ENCODE data around the gene RNF215.

Gene RNF215

DNA sequence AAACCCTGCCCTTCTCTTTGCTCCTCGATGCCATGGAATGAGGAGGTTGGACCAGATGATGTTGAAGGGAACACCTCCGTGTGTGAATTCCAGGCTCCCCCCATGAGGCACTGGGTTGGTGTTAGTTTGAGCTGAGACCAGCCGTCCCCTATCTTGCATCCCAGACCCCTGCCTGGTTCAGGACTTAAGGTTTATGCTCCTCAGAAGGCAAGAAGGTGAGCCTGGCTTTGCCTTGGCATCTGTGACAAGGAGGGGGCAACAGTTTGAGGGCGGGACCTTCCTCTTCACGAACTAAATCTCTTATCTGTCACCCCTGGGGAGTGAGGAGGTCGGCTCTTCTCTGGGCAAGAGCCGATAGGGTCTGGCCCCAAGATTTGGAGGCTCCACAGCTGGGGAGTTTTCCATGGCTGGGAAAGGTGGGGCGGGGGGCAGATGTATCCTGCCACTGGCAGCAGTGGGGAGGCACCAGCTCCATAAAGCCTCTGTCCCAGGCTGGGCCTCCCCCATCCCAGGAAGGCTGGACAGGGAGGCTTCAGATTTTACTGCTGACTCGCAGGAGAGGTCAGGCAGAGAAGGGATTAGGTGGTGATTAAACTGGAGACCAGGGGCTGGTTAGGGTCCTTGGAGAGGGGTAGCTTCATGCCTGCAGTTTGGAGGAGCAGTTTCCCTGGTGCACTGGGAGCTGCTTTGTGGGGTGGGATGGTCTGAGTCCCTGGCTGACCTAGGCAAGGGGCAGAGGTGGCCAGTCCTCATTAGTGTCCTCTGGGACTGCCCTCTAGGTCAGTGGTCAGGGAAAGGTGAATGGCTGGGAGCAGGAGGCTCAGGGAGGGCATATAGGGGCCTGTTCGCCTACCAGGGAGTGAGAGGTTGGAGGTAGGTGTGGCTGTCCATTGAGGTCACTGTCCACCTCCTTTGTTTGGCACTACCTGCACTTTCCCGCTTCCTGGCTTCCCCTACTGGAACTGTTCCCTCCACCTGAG, 10.7 kb upstream of the RNF215 start:
- peak in 2 of 56 donors; percentile 12 to 61 for DNase-seq

DNA sequence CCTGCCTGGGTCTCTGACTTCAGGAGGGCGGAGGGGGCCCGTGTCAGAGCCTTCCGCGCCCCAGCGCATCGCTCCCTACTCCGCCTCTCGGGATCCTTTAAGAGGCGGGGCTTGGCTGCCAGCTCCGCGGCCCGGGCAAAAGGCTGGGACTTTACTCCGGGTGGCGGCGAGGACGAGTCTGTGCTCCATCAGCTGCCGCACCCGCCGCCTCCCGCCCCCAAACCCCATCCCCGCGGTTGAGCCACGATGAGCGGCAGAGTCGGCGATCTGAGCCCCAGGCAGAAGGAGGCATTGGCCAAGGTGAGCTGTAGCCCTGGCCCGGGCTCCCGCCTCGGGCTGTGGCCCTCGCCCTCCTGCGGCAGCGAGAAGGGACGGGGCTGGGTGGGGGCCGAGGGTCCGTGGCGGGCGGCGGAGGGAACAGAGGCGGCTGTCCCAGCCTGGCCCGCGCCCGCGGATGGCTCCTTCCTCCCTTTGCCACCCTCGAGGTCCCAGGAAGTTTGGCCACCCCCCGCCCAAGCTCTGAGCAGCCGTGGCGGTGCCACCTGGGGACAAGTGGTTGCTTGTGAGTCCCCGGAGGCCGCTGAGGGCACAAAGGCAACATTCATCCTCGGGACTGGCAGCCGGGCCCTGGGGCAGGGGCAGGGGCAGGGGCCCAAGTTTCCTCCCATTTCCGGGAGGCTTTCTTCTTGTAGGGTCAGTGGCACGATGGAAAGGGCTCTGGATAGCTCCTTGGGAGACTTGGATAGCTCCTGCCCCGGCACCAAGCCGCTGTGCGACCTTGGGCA, 9.9 kb upstream of the RNF215 start, which contains the start of gene SEC14L2:
TSS of gene SEC14L2 (plus strand) at position 148 of the 785 bp plus-strand sequence. CDS start at position 247, 99 bp downstream.
- peak in 53 of 56 donors; percentile 27 to 82 (median 65) for DNase-seq

DNA sequence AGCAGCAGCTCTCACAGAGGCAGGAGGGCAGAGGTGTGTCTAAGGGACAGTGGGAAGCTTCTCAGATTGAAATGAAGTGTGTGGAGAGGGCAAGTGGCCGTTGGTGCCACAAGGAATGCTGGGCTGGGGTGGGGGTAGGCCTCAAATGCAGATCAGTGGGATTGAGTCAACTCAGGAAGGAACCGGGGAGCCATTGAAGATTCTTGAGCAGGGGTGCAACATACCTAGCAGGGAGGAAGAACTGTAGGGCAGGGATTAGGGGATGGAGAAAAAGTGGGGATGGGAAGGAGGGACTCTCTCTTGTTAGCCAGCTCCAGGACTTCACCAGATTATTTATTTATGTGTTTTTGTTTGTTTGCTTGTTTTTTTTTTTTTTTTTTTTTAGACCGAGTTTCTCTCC, 6.7 kb upstream of the RNF215 start:
- no peak for DNase-seq

DNA sequence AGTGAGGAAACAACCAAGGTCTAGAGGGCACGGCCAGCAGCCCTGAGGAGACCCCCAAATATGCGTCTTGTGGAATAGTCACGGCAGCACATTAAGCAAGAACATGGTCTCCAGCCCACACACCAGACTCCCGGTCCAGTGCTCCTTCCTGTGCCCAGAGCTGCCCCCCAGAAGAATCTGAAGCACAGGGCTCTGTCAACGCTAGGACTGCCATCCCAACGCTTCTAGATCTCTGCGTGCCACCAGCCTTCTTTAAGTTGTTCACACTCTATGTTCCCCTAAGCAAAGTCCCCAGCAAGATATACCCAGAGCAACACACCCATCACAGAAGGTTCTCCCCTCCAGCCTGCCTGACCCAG, 6.1 kb upstream of the RNF215 start:
- DNase-seq, result no peak

DNA sequence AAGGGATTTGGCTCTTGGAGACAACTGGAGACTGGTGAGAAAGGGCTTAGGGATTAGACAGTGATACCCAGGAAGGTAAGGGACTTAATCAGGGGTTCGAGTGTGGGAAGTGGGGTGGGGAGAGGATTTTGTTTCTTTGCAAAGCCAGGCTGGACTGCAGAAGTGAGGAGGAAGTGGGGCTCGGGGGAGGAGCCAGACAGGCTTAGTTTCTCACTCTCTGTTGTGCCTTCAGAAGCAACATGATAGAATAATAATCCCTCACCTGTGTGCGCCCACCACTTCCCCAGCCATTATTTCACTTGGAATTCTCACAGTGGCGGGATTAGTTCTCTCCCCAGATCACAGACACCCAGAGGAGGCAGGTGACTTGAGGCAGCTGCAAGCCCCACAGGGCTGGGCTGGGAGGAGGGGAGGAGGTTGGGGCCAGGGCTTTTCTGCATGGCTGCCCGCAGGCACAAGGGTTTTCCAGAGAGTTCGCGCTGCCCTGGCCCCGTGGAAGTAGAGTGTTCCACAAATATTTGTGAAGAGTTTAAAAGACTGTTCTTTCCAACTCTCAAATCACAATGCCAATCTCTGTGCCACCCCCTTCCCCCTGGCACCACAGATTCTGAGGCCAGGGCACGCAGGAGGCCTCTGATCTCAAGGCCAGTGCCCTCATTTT, 5.6 kb upstream of the RNF215 start:
- DNase-seq, result peak in 9 of 56 donors; percentile 8 to 52 (median 20)

DNA sequence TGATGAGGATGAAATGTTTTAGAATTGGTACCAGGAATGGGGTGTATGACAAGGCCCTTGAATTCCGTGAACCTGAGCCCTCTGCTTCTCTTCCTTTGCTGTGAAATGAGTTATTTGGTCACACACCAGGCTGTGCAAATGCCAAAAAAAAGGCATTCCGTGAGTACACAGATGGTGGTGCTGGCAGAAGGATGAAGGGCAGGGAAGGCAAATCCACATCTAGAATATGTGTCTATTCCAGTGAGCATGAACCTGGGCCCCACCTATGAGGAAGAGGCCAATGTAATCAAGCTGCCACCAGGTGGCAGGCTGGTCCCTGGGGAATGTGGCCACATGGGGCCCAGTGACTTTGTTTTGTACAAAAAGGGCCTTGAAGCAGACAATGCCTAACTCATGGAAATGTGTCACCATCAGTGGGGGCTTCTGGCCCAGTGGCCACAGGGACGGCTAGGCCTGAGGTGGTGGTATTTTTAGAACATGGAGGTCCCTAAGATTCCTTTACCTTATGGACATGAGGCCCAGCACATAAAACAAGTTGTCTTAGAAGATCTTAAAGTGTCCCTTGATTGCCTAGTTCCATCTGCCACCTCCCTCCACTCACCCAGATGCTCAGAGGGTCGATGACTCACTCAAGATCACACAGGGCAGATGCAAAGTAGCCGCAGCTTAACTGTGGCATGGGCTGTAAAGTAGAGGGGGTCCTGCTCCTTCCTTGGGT, 3.9 kb upstream of the RNF215 start:
- DNase-seq, result peak in 49 of 56 donors; percentile 17 to 82 (median 53)

DNA sequence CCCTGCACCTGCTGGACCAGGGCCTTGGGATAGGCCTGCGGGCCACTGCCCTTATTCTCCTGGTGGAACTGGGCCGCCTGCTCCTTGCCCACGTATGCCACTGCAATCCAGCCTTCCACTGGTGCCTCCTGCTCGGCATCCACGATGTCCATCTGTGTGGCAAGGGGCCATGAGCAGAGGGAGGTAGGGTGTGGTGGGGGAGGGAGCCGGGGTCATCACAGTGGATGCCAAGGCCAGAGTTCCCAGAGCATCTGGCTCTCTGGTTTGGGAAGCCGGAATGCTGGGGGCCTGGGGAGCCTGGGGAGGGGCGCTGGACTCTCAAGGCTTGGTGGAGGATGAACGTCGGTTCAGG, 627 bp downstream of the RNF215 start:
- DNase-seq, result no peak

DNA sequence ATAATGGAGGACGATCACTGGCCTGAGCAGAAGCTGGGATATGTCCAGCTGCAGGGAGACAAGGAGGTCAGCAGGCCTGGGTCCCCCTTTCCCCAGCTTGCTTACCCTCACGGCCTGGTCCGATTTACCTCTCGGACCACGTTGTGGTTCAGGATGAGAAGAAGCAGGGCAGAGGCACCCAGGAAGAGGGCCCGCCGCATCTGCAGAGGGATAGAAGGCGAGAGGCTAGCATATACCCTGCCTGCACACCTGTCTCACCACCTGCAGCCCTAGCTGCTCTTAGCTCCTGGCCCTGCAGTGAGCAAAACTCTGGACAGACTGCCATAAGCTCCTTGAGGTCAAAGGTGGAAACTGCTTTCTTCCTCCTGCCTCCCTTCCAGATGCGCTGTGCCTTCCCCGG, 1.3 kb downstream of the RNF215 start:
- no peak for DNase-seq

DNA sequence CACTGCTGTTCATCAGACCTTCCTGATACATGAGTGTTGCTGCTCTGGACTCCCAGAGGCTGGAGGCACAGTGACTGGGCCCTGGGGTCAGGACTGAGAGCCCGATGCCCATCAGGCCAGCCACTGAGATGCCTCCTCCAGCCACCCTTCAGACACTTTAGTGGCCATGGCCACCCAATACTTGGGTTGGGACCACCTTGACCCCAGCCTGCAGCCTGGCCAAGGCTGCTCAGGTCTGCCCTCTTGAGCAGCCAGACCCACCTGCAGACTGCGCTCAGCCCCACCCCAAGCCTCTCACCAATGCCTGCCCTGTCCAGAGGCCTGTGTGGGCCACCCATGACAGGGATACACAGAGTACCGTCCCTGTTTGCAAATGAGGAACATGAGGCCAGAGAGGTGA, 4.2 kb downstream of the RNF215 start:
- no peak for DNase-seq

DNA sequence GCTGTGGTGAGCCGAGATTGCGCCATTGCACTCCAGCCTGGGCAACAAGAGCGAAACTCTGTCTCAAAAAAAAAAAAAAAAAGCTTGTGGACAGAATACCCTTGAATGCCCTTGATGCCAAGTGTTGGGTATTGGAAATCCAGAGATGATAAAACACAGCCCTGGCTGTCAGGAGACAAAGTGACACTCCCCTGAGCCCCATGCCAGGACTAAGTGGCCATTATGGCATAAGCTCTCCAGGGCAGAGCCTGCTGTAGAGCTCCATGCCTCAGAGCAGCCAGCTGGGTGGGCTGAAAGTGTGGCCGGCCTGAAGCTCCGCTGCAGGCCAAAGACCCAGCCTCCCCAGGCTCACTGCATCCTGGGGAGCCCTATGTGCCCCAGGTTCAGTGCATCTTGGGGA, 4.9 kb downstream of the RNF215 start:
- DNase-seq, result no peak

DNA sequence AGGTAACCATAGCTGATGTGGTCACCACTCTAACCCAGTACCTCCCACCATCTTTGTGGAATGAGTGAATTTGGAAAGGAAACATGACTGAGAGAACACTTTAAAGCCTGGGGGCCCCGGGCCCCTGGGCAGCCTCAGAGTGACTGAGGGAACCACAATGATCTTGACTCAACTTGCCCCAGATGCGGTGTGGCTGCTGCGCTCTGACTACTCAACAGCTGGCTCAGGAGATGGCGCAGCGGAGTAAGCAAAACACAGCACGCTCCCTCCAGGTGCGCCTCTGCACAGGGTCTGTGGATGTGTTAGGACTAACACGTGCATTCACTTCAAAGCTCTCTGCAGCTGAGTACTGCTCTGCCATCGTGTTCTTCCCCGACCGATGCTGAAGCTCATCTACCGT, 5.9 kb downstream of the RNF215 start:
- no peak for DNase-seq

DNA sequence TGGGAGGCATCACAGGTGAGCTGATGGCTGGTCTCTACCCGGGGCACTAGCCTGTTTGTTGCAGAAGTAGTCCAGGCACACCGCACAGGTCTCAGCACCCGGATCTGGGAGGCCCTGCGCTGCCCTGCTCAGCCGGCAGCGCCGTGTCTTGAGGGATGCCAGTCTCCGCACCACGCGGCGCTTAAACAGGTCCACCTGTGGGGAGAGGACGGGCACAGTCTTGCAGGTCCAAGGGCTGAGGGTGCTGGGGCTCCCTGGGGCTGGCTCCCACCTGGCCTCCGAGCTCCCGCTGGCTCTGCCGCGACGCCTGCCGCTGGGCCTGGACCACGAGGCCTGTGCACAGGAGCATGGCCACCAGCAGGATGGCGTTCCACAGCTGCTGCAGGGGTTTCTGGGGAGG, 7.2 kb downstream of the RNF215 start:
- DNase-seq, result no peak

DNA sequence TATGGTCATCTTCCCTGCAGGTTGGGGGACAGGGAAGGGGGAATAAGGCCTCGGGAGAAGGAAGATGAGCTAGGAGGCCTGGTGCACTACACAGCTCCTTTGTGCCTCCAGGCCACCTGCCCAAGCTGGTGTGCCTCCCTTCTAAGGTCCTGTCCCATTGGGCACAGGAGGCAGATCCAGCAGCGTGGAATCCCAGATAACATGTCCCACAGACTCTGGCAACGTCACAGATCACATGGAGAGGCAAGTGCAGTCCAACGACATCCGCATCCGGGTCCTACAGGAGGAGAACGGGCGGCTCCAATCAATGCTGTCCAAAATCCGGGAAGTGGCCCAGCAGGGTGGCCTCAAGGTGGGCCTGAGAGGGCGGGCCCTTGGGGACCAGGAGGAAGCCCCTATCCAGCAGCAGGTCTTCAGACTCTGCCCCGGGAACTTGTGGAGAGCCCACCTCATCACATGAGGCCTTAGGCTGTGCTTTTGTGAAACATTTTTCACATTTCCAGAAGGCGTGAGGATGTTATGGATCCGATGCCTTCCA, 11.8 kb downstream of the RNF215 start:
- no peak for DNase-seq

DNA sequence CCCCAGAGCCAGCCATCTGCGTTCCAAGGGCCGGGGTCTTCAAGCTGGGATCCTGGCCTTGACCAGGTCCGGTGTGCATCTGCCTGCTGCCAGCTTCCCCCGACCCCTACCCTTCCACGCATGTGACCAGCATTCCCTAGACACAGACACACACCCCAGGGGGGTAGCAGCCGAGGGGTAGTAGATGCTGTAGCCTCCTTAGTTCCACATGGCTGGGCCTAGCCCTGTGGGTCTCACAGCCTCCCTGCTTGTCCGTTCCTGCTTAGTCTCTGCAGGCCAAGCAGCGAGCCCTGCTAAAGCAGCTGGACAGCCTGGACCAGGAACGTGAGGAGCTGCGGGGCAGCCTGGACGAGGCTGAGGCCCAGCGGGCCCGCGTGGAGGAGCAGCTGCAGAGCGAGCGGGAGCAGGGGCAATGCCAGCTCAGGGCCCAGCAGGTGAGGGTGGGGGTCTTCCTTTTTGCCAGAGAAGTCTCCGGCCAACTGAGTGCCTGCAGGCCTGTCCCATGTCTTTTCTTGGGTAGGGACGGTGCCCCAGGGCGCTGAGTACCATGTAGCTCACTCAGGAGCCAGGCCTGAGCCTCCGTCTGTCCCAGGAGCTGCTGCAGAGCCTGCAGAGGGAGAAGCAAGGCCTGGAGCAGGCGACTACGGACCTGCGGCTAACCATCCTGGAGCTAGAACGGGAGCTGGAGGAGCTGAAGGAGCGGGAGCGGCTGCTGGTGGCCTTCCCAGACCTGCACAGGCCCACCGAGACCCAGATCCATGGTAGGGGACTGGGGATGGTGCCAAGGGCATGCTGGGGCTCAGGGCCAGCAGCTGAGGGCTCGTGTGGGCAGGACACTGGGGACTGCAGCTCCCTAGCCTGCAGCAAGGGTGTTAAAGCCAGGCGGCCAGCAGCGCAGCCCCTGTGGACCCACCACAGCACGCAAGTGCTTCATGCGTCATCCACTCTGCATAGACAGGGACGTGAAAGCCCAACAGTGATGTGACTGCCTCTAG, 13.6 kb downstream of the RNF215 start:
- peak in 4 of 56 donors; percentile 4 to 47 (median 25) for DNase-seq

DNA sequence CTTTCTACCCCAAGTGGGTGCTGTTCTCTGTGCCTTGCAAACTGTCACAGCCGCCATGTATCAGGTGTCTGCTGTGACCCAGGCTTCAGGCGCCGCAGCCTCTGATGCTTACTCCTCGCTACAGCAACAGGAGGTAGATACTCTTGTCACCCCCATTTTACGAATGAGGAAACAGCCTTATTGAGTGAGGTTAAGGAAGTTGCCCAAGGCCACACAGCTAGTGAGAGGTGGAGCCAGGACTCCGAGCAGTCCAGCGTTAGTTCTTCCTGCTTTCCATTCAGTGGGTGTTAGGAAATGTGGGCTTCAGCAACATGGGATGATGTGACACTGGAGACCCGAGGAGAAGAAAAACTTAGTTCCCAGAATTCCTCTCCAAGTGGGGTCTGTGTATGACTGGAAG, 14.3 kb downstream of the RNF215 start:
- DNase-seq, result no peak

DNA sequence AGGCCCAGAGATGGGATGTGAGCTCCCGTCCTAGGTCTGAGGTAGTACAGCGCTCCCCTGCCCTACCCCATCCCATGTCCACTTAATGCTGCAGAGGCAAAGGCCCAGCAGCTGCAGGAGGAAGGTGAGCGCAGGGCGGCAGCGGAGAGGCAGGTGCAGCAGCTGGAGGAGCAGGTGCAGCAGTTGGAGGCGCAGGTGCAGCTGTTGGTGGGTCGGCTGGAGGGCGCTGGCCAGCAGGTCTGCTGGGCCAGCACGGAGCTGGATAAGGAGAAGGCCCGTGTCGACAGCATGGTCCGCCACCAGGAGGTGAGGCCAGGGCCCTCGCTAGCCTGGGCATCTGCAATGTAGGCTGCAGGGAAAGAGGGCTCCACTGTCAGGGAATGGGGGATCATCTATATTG, 15.2 kb downstream of the RNF215 start:
- DNase-seq, result no peak

DNA sequence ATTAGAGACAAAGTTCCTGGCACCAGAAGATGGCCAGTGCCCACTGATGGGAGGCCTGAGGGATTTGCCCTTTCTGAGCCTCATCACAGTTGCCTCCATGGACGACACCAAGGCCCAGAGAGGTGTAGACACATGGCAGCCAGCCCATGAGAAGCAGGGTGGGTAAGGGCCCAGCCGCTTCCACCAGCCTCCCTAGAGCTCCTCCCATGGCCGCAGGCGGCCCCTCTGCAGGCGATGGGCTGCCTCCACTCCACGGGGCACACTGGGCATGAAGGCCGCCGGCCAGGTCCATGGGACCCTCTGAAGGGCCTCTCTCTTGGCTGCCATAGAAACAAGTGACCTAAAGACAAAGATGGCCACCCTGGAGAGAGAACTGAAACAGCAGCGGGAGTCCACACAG, 15.9 kb downstream of the RNF215 start:
- no peak for DNase-seq

DNA sequence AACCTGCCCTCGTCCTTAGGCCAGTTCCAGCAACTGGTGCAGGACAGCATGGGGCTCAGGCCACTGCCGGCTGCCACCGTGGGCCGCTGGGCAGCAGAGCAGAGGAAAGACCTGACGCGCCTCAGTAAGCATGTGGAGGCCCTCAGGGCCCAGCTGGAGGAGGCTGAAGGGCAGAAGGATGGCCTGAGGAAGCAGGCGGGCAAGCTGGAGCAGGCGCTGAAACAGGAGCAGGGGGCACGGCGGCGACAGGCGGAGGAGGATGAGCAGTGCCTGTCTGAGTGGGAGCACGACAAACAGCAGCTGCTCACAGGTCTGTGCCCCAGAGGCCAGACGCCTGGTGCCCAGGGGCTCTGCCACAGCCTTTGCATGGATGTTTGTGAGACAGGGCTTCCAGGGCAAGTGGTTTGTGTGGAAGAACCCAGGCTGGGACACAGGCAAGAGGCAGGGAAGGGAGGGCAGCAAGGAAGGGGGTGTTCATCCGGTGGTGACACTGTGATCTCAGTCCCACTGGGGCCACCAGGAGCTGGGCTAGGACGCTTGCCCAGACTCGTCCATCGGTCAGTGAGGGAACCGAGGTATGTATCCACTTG, 16.5 kb downstream of the RNF215 start:
- DNase-seq, result no peak

DNA sequence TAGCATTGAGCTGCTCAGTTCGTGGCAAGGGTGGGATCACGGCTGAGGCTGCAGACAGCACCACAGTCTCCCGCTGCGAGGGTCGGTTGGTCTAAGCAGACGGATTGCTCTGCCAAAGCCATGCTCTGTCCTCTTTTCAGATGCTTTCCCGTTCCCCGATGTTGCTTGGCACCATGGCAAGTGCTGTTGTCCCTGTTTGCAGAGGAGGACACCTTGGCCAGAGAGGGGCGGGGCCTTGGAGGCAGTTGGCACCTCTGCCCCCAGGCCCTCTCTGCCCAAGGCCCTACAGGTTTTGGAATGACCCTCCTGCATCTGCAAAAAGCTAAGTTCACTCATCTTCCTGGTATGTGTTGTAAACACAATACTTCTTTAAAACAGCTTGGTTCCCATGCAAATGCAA, 18.8 kb downstream of the RNF215 start:
- no peak for DNase-seq
